Thyroid gland (tissue), 4 donors: ENCODE results near the gene FGF7. TPM values are rescaled to one million over a fixed set of nuclear protein-coding genes. Genes with fewer than 3 reads are reported as not detected.
"Not testable (repeated sequence)": the region's sequence is repeated elsewhere in the genome, so short reads cannot be mapped to it uniquely, and the experiment has no call there.

Experiments used
- DNase-seq, 2 donors: peaks; one replicate each; pipeline ENCODE4 v3.0.0-alpha.2; 2019
- H3K27ac ChIP-seq, 3 donors: fragments of 200-600 bp; sonication (generic); 1 replicate in 2 of 3; 2 replicates in 1 of 3; pipeline ENCODE4 v1.5.1; 2016 to 2019; ENCODE audit warnings: mild to moderate bottlenecking in 1 of 3, moderate library complexity in 1 of 3
- H3K27me3 ChIP-seq: fragments of 200-600 bp; sonication (generic); one replicate; pipeline ENCODE4 v1.5.1; 2019
- H3K36me3 ChIP-seq, 2 donors: fragments of 200-600 bp; sonication (generic); one replicate each; pipeline ENCODE4 v1.5.1; 2016 to 2019
- H3K4me1 ChIP-seq, 2 donors: fragments of 200-600 bp; sonication (generic); one replicate each; pipeline ENCODE4 v1.5.1; 2017 to 2019
- H3K4me3 ChIP-seq, 3 donors: fragments of 200-600 bp; sonication (generic); replicated peaks in 1 of 3; 1 replicate in 2 of 3; 2 replicates in 1 of 3; pipeline ENCODE4 v1.5.1; 2016; ENCODE audit warnings: mild to moderate bottlenecking in 1 of 3
- H3K9me3 ChIP-seq: fragments of 200-600 bp; sonication (generic); one replicate; pipeline ENCODE4 v1.5.1; 2017
- CTCF ChIP-seq, 6 experiments: fragments of 200-600 bp in 3 of 6; fragments of 450-650 bp in 3 of 6; sonication (generic) in 3 of 6; IDR thresholded peaks; one replicate each; pipeline ENCODE4 v1.5.1; 2016 to 2019; ENCODE audit warnings: antibody characterized with exemption in 6 of 6, mild to moderate bottlenecking in 2 of 6, inconsistent platforms in 1 of 6, moderate library complexity in 1 of 6
- POLR2A ChIP-seq, 2 donors: fragments of 450-650 bp; IDR thresholded peaks; one replicate each; pipeline ENCODE4 v1.6.1; 2017; ENCODE audit warnings: antibody characterized with exemption in 2 of 2, mild to moderate bottlenecking in 2 of 2, moderate library complexity in 1 of 2
- WGBS, 2 donors: methylation state at CpG; one replicate each; pipeline ENCODE4 v1.1.5; 2017; 5-methylcytosine and 5-hydroxymethylcytosine counted together
- intact Hi-C: fragments of 100-400 bp; cut with DNase I; formaldehyde crosslinking; loops from one replicate; pipeline ENCODE4 v1.15.1; 2023
- total RNA-seq, 4 donors: library from RNA; depleted of rRNA; stranded (reverse); fragments of >200 nt; gene quantifications; one replicate each; pipeline ENCODE4 v1.2.3, GENCODE V29; 2016

FGF7 gene
- total RNA-seq, 4 donors from 2014 or later = 31.3 to 111 (median 52.4) TPM

- no peak for DNase-seq
- Histone ChIP-seq H3K27me3 (no peaks in the 10 kb centered on the region), H3K4me1 (peaks cover 0 to 9% of the 10 kb centered on the region in 2 donors), H3K27ac (no peak overlapping the region), H3K36me3 (no peaks in the 10 kb centered on the region), H3K9me3 (no peaks in the 10 kb centered on the region), H3K4me3 (no peak overlapping the region)
- intact Hi-C loops = no loop called here
- 69 to 72% methylated on average over 4 of the region's 4 CpGs for WGBS, 2 donors
- no peak for TF ChIP-seq POLR2A (IDR thresholded peaks at IDR 0.05)
- no peak for TF ChIP-seq CTCF (IDR thresholded peaks at IDR 0.05)
Observed at GRCh38 chr15:49471733-49472132, 48.7 kb downstream of the FGF7 start.

GRCh38 chr15:49472338-49472737 is 49.3 kb downstream of the FGF7 start:
- DNase-seq = no peak
- no peaks in the 10 kb centered on the region for H3K9me3 ChIP-seq
- no peak for TF ChIP-seq POLR2A (IDR thresholded peaks at IDR 0.05)
- no peak for TF ChIP-seq CTCF (IDR thresholded peaks at IDR 0.05)
- no peak overlapping the region for H3K4me3 ChIP-seq
- intact Hi-C loops = no loop called here
- peaks cover 0 to 6% of the 10 kb centered on the region in 2 donors for H3K4me1 ChIP-seq
- 89 to 92% methylated on average over 2 of the region's 2 CpGs for WGBS, 2 donors
- no peaks in the 10 kb centered on the region for H3K27me3 ChIP-seq
- H3K36me3 ChIP-seq = no peaks in the 10 kb centered on the region
- H3K27ac ChIP-seq = no peak overlapping the region

- H3K4me3 ChIP-seq = no peak overlapping the region
- no peak overlapping the region for H3K27ac ChIP-seq
- H3K9me3 ChIP-seq = no peaks in the 10 kb centered on the region
- H3K27me3 ChIP-seq = no peaks in the 10 kb centered on the region
- 87 to 93% methylated on average over 1 of the region's 1 CpG for WGBS, 2 donors
- no peak for DNase-seq
- TF ChIP-seq CTCF (IDR thresholded peaks at IDR 0.05) = no peak
- TF ChIP-seq POLR2A (IDR thresholded peaks at IDR 0.05) = no peak
- H3K36me3 ChIP-seq = no peaks in the 10 kb centered on the region
- peaks cover 0 to 6% of the 10 kb centered on the region in 2 donors for H3K4me1 ChIP-seq
- intact Hi-C loops = no loop called here
Observed at GRCh38 chr15:49473031-49473430, 50.0 kb downstream of the FGF7 start.

GRCh38 chr15:49478021-49478420 is 55.0 kb downstream of the FGF7 start:
- intact Hi-C loops, DNase-seq, H3K4me1 ChIP-seq, H3K27ac ChIP-seq, H3K36me3 ChIP-seq, H3K9me3 ChIP-seq, H3K4me3 ChIP-seq, H3K27me3 ChIP-seq: not testable (repeated sequence)
- WGBS, 2 donors = 68 to 85% methylated on average over 4 of the region's 4 CpGs

- H3K9me3 ChIP-seq, H3K36me3 ChIP-seq, intact Hi-C loops, H3K27me3 ChIP-seq, H3K4me1 ChIP-seq, H3K27ac ChIP-seq, H3K4me3 ChIP-seq, DNase-seq: not testable (repeated sequence)
Observed at GRCh38 chr15:49478982-49479381, 55.9 kb downstream of the FGF7 start.

GRCh38 chr15:49485401-49485800 is 62.4 kb downstream of the FGF7 start:
- H3K9me3 ChIP-seq, H3K27me3 ChIP-seq, H3K4me3 ChIP-seq, H3K36me3 ChIP-seq, intact Hi-C loops, DNase-seq, H3K4me1 ChIP-seq, H3K27ac ChIP-seq: not testable (repeated sequence)
- 71% methylated on average over 1 of the region's 1 CpG for whole genome bisulfite sequencing, 2 donors

- no peaks in the 10 kb centered on the region for H3K27me3 ChIP-seq
- no peak for DNase-seq
- H3K4me1 ChIP-seq = no peaks in the 10 kb centered on the region
- 93 to 95% methylated on average over 1 of the region's 1 CpG for WGBS, 2 donors
- no peaks in the 10 kb centered on the region for H3K9me3 ChIP-seq
- no peaks in the 10 kb centered on the region for H3K36me3 ChIP-seq
- TF ChIP-seq CTCF (IDR thresholded peaks at IDR 0.05) (no peak), POLR2A (IDR thresholded peaks at IDR 0.05) (no peak)
- intact Hi-C loops = no loop called here
- H3K27ac ChIP-seq = no peak overlapping the region
- no peak overlapping the region for H3K4me3 ChIP-seq
Observed at GRCh38 chr15:49490966-49491365, 67.9 kb downstream of the FGF7 start.
